PC-3 (cell line): ENCODE data around the gene ABHD2. TPM values are rescaled to one million over a fixed set of nuclear protein-coding genes. Genes with fewer than 3 reads are reported as not detected.

Source experiments
- ATAC-seq: fragments of 200-7000 bp; cut with Tn5 transposase; 2 replicates; pipeline ENCODE4 v1.9.1; 2020; ENCODE audit warnings: mild to moderate bottlenecking, moderate library complexity
- BruUV-seq: library from RNA; stranded (reverse); fragments of 400-500 nt; replicated peaks from 2 replicates; lab custom pipeline; 2021; lab: Mats Ljungman, UMichigan
- CTCF ChIA-PET: fragments of 300-600 bp; sonication (Branson Sonifier 250); formaldehyde crosslinking; loops from one replicate; lab custom pipeline; 2022; ENCODE audit warnings: antibody characterized with exemption; lab: Charles Lee
- POLR2A ChIA-PET: fragments of 300-600 bp; sonication (Branson Sonifier 250); formaldehyde crosslinking; loops from one replicate; lab custom pipeline; 2022; ENCODE audit warnings: antibody characterized with exemption; ENCODE audit not compliant: unreplicated experiment; lab: Charles Lee
- DNase-seq: peaks from one replicate; pipeline ENCODE4 v3.0.0-alpha.2; 2015
- H2AFZ ChIP-seq: fragments of 300-600 bp; sonication (generic); 2 replicates; pipeline ENCODE4 v1.6.0; 2016; ENCODE audit warnings: antibody characterized with exemption, low read length
- H3F3A ChIP-seq: fragments of 300-600 bp; sonication (generic); one replicate; pipeline ENCODE4 v1.6.0; 2017; ENCODE audit warnings: antibody characterized with exemption, low read length, control low read depth, mild to moderate bottlenecking; ENCODE audit not compliant: unreplicated experiment
- H3K27ac ChIP-seq: fragments of 300-600 bp; sonication (generic); 2 replicates; pipeline ENCODE4 v1.5.1; 2016; ENCODE audit warnings: mild to moderate bottlenecking, low read length
- H3K27me3 ChIP-seq: fragments of 300-600 bp; sonication (generic); 2 replicates; pipeline ENCODE4 v1.6.1; 2016; ENCODE audit warnings: low read length, mixed read lengths
- H3K36me3 ChIP-seq: fragments of 300-600 bp; sonication (generic); 2 replicates; pipeline ENCODE4 v1.6.1; 2016; ENCODE audit warnings: low read depth, mixed run types, low read length, mixed read lengths
- H3K4me1 ChIP-seq: fragments of 300-600 bp; sonication (generic); 2 replicates; pipeline ENCODE4 v1.5.1; 2016; ENCODE audit warnings: low read length; ENCODE audit not compliant: insufficient read depth
- H3K4me2 ChIP-seq: fragments of 300-600 bp; sonication (generic); 2 replicates; pipeline ENCODE4 v1.6.0; 2016; ENCODE audit warnings: low read length
- H3K4me3 ChIP-seq: fragments of 300-600 bp; sonication (generic); 2 replicates; pipeline ENCODE4 v1.5.1; 2016; ENCODE audit warnings: mild to moderate bottlenecking, low read length, mixed read lengths
- H3K79me2 ChIP-seq: fragments of 300-600 bp; sonication (generic); 2 replicates; pipeline ENCODE4 v1.6.1; 2017; ENCODE audit warnings: low read length, mixed read lengths
- H3K9ac ChIP-seq: fragments of 300-600 bp; sonication (generic); 2 replicates; pipeline ENCODE4 v1.6.0; 2016; ENCODE audit warnings: mild to moderate bottlenecking, low read length
- H3K9me2 ChIP-seq: fragments of 300-600 bp; sonication (generic); replicated peaks from 2 replicates; pipeline ENCODE4 v1.6.1; 2016; ENCODE audit warnings: mixed run types, low read length, mixed read lengths
- H3K9me3 ChIP-seq: fragments of 300-600 bp; sonication (generic); 2 replicates; pipeline ENCODE4 v1.6.1; 2016; ENCODE audit warnings: low read length, mixed read lengths
- H4K20me1 ChIP-seq: fragments of 300-600 bp; sonication (generic); 2 replicates; pipeline ENCODE4 v1.6.1; 2016; ENCODE audit warnings: low read length, mixed read lengths
- CTCF ChIP-seq: fragments of 300-600 bp; sonication (generic); conservative IDR thresholded peaks from 2 replicates; pipeline ENCODE4 v1.5.1; 2017; ENCODE audit warnings: antibody characterized with exemption, low read depth, mild to moderate bottlenecking, low read length
- EZH2 ChIP-seq: fragments of 300-600 bp; sonication (generic); IDR thresholded peaks from one replicate; pipeline ENCODE4 v1.6.1; 2017; ENCODE audit warnings: antibody characterized with exemption, mild to moderate bottlenecking, low read length; ENCODE audit not compliant: unreplicated experiment
- EZH2phosphoT487 ChIP-seq: fragments of 300-600 bp; sonication (generic); IDR thresholded peaks from 2 replicates; pipeline ENCODE4 v1.6.1; 2018; ENCODE audit warnings: mild to moderate bottlenecking, antibody characterized with exemption, low read length, borderline replicate concordance
- intact Hi-C: fragments of 100-400 bp; cut with micrococcal nuclease; formaldehyde crosslinking; loops from 2 replicates; pipeline ENCODE4 v1.9.0; 2023
- total RNA-seq: library from RNA; depleted of rRNA; stranded (reverse); fragments of >200 nt; gene quantifications from 2 replicates; pipeline ENCODE4 v1.2.3, GENCODE V29; 2014

The ABHD2 gene
- total RNA-seq, 1 experiment from 2014 or later, result 34.0 TPM

DNA sequence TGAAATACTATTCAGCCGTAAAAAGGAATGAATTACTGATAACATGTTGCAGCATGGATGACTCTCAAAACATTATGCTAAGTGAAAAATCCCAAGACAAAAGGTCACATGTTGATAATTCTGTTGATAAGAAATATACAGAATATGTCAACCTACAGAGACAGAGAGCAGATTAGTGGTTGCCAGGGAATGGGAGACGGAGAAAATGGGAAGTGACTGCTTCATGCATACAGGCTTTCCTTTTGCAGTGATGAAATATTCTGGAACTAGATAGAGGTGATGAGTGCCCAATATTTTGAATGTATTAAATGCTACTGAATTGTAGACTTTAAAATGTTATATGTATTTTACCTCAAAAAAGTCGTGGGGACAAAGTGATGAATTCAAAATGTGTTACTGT is 56.2 kb downstream of the ABHD2 start:
- DNase-seq, result no peak
- Histone ChIP-seq H3K9me2 (no peaks in the 10 kb centered on the region), H3K9me3 (no peaks in the 10 kb centered on the region), H3K27ac (no peak overlapping the region), H3K4me1 (peaks cover 8% of the 10 kb centered on the region; the same call in 1 of the 2 replicates), H3K36me3 (no peaks in the 10 kb centered on the region), H2AFZ (no peak overlapping the region), H4K20me1 (no peaks in the 10 kb centered on the region), H3K4me3 (no peak overlapping the region), H3K27me3 (no peaks in the 10 kb centered on the region), H3F3A (no peaks in the 10 kb centered on the region), H3K4me2 (no peak overlapping the region), H3K9ac (no peak overlapping the region), H3K79me2 (no peaks in the 10 kb centered on the region)
- intact Hi-C loops, result no loop called here
- no peak for TF ChIP-seq CTCF
- TF ChIP-seq EZH2phosphoT487, result no peak
- no peak for TF ChIP-seq EZH2
- CTCF ChIA-PET, result no interaction called here
- POLR2A ChIA-PET, result no interaction called here
- BruUV-seq, result no TSS peak
- no peak for ATAC-seq

GRCh38 chr15:89146366-89146765 is 58.1 kb downstream of the ABHD2 start:
- Histone ChIP-seq H3K4me1 (peaks cover 8% of the 10 kb centered on the region; the same call in 1 of the 2 replicates), H3K9me2 (no peaks in the 10 kb centered on the region), H3K79me2 (no peaks in the 10 kb centered on the region), H3K36me3 (no peaks in the 10 kb centered on the region), H3F3A (no peaks in the 10 kb centered on the region), H3K9ac (no peak overlapping the region), H3K4me2 (no peak overlapping the region), H3K4me3 (no peak overlapping the region), H3K9me3 (no peaks in the 10 kb centered on the region), H4K20me1 (no peaks in the 10 kb centered on the region), H3K27ac (no peak overlapping the region), H2AFZ (no peak overlapping the region), H3K27me3 (no peaks in the 10 kb centered on the region)
- CTCF ChIA-PET, result no interaction called here
- intact Hi-C loops, result no loop called here
- BruUV-seq, result no TSS peak
- TF ChIP-seq CTCF, result no peak
- DNase-seq (no peak), ATAC-seq (no peak)
- POLR2A ChIA-PET, result no interaction called here

DNA sequence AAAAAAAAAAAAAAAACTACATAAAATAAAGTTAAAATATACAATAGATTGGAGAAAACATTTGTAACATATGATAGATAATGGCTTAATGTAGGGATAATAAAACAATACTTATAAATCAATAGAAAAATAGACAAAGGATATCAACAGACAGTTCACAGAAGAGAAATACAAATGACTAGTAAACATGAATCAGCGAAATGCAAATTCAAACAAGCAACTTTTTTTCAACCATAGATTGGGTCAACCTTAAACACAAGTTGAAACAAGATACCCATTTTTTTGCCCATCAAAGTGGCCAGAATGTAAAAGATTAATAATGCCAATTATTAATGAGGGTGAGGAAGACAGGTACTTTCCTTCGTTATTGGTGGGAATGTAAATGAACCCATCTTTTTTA is 59.9 kb downstream of the ABHD2 start:
- ATAC-seq, result no peak
- POLR2A ChIA-PET, result no interaction called here
- no TSS peak for BruUV-seq
- CTCF ChIA-PET, result no interaction called here
- no peak overlapping the region for H2AFZ ChIP-seq
- H3K9me2 ChIP-seq, result no peaks in the 10 kb centered on the region
- H3K79me2 ChIP-seq, result no peaks in the 10 kb centered on the region
- H3K4me2 ChIP-seq, result no peak overlapping the region
- no peak overlapping the region for H3K9ac ChIP-seq
- H3K27ac ChIP-seq, result no peak overlapping the region
- no peaks in the 10 kb centered on the region for H3K27me3 ChIP-seq
- H3K9me3 ChIP-seq, result no peaks in the 10 kb centered on the region
- H4K20me1 ChIP-seq, result no peaks in the 10 kb centered on the region
- peaks cover 8% of the 10 kb centered on the region; the same call in 1 of the 2 replicates for H3K4me1 ChIP-seq
- no peaks in the 10 kb centered on the region for H3F3A ChIP-seq
- no peak for DNase-seq
- no peak overlapping the region for H3K4me3 ChIP-seq
- peaks cover 9% of the 10 kb centered on the region; the same call in 1 of the 2 replicates for H3K36me3 ChIP-seq
- intact Hi-C loops, result no loop called here
- TF ChIP-seq CTCF (no peak), EZH2phosphoT487 (no peak), EZH2 (no peak)
